GM19463 (cell line): ENCODE results near the gene PMP22.
"Not testable (repeated sequence)": the region's sequence is repeated elsewhere in the genome, so short reads cannot be mapped to it uniquely, and the experiment has no call there.

Experiments
- ATAC-seq: cut with Tn5 transposase; IDR thresholded peaks from one replicate; pipeline ENCODE4 v1.9.1; 2021; ENCODE audit warnings: mild to moderate bottlenecking, moderate library complexity; ENCODE audit not compliant: unreplicated experiment

The PMP22 gene

GRCh38 chr17:15257258-15257788 is 7.8 kb downstream of the PMP22 start:
- peak; percentile 73 for ATAC-seq

- ATAC-seq, result no peak
Observed at GRCh38 chr17:15256689-15257088, 8.4 kb downstream of the PMP22 start.

GRCh38 chr17:15255713-15256454 is 9.2 kb downstream of the PMP22 start:
- ATAC-seq, result no peak

DNA sequence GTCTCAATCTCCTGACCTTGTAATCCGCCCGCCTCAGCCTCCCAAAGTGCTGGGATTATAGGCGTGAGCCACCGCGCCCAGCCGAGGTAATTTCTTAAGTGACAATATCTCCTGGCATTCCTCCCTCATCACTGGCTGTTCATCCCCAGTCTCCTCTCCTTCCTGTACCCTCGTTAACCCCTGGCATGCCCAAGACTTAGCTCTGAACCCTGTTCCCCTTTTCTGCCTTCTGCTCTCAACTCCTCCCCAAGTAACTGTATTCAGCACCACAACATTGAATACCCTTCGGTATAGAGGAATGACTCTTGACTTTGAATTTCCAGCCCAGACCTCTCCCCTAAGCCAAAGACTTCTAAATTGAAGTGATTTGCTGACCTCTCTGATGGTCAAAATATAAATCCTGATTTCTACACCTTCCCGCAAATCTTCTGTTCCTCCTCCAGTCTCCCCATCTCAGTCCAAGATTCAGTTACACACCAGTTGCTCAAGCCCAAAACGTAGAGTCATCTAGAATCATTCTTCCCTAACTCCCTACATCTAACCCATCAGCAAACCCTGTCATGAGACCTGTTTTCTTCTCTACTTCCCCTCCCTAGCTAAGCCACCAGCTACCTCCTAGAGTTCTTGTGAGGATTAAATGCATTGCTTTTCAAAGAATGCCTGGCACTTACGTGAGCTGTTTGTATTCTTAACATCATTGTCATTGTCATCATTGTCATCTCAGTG is 14.8 kb downstream of the PMP22 start:
- no peak for ATAC-seq

DNA sequence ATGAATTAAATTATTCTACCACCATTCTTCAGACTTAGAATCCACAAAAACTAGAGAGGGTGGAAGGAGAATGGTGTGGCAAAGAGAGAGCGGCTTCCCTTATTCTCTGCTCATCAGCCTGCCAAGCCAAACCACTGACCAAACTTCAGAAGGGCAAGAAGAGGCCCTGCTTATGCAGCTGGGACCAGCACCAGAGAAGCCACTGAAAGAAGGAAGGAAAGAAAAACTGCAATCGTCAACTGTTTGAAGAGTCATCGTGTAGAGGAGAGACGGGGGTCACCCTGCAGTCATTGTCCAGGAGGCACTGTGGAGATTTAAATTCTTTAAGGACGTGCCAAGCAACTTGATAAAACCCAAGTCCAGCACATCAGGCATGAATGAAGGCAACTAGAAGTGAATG is 15.6 kb downstream of the PMP22 start:
- ATAC-seq, result no peak

- no peak for ATAC-seq
Observed at GRCh38 chr17:15247891-15248529, 17.1 kb downstream of the PMP22 start.

GRCh38 chr17:15245054-15245453 is 20.1 kb downstream of the PMP22 start:
- no peak for ATAC-seq

- ATAC-seq, result no peak
Observed at GRCh38 chr17:15240644-15241043, 24.5 kb downstream of the PMP22 start.

- no peak for ATAC-seq
Observed at GRCh38 chr17:15239491-15239890, 25.6 kb downstream of the PMP22 start.

DNA sequence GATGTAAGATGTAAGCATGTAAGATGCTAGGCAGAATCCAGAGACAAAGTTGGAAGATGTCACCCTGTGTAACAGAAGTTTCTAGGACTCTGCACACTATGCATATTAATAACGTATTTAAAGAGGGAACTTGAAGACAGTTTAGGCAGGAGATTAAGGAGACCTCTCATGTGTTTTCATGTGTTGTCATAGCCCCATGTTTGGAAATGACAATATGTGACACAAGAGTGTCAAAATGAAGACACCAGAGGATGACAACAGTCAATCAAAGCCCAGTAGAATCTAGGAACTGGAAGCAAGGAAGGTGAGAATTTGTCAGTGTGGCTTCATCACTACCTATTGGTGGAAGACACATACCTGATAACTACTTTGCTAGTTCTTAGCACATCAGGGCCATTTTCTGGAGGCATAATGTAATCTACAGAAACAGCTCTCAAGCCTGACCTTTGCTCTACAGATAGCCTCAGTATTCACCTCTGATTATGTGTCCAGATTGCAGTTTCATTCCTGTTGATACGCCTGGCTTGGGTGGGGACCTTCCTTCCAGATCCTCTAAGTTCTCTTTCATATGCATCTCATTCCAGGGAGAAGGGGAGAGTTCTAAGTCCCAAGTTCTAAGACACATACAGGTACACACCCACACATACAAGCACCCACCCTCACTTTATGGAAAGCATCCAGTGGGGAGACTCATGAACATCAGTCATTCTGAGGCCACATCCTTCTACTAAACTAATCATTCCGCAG is 26.3 kb downstream of the PMP22 start:
- no peak for ATAC-seq

DNA sequence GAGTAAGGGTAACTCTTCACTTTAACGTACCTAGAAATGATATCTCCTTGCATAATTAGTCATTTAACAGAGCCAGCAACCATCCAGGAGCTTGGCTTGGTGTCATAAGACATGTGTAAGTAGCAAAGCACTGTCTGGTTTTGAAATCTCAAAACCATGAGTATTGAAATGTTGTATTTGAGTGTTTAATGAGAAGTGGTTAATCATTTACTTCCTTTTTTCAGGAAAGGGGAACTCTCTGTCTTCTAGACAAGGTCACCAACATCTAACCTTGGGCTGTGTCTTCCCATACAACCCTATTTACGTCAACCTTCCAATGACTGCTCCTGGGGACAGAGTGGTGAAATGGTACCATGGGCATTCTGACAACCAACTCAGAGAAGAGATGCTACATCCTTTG is 27.1 kb downstream of the PMP22 start:
- no peak for ATAC-seq

- ATAC-seq, result no peak
Observed at GRCh38 chr17:15237106-15237425, 28.1 kb downstream of the PMP22 start.

GRCh38 chr17:15236281-15237105 is 28.6 kb downstream of the PMP22 start:
- no peak for ATAC-seq

DNA sequence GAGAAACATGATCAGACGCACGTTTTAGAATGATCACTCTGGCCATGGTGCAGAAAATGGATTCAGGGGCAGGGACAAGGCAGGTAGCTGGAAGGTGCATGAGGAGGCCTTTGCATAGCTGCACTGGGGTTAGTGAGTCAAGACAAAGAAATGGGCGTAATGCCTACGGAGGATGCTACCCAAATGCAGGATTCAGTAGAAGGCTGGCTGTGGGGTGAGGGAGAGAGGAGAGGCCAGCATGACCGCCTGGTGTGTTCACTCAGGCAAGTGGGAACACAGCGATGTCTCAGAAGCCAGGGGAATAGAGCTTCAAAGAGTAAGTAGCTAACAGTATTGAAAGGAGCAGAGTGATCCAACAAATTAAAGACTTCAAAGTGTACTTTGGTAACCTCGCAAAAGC is 31.2 kb downstream of the PMP22 start:
- ATAC-seq, result no peak

DNA sequence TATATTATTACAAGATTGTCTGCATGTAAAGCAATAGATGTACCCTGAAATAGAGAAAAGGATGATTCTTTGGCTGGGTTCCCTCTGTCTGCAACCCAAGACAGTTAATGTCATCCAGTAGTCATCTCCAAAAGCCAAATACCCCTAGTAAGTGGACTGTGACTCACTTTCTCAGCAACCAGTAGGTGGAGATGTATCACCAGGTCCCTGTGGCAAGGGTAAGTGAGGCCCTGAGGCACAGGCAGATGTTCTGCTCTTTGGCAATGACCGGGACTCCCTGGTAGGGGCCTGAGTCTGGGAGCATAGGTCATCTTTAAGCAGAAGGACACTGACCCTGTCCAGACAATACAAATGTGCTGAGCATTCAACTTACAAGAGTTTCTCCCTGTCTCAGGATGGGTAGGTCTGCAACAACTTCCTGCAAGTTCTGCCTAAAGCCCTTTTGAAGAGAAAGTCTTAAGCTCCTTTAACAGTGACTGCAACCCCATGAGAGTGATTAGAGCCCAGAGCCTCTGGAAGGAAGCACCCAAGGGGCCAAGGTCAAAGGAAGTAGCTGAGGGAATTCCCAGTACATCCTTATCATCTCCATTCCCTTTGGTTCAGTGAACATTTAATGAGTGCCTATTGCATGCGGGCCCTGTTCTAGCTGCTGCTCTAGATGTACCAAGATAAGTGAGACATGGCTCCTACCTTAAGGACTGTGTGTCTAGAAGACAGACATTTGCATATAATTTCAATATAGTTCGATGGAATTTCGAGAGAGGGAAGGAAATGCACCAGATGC is 31.9 kb downstream of the PMP22 start:
- no peak for ATAC-seq

DNA sequence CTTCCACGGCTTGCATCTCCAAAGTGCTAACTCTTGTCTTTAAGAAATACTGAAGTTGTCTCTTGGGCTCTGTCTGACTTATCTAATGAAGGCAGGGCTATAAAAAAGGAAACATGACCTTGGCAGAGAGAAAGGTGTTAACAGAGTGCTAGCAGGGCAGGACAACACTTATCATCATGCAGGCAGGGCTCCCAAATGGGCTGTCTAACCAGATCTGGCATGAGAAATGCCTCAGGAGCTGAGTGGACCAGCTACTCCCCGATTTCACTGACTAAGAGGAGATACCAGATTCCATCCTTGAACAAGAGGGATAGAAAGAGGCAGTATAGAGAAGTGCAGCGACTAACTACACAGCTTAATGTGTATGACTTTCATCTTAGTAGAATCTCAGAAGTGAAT is 32.6 kb downstream of the PMP22 start:
- ATAC-seq, result no peak

GRCh38 chr17:15231851-15232516 is 33.1 kb downstream of the PMP22 start:
- ATAC-seq, result no peak

DNA sequence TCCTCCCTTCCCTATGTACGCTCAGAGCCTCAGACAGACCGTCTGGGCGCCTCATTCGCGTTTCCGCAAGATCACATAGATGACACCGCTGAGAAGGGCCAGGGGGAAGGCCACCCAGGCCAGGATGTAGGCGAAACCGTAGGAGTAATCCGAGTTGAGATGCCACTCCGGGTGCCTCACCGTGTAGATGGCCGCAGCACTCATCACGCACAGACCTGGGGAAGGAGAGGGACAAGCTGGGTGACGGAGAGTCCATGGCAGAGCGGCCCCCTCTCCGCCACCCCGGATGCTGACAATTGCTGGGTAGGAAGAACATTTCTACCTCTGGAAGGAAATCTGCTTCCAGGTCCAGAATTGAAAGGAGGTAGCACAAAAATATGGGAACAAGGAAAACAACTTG is 34.3 kb downstream of the PMP22 start:
- ATAC-seq, result no peak

DNA sequence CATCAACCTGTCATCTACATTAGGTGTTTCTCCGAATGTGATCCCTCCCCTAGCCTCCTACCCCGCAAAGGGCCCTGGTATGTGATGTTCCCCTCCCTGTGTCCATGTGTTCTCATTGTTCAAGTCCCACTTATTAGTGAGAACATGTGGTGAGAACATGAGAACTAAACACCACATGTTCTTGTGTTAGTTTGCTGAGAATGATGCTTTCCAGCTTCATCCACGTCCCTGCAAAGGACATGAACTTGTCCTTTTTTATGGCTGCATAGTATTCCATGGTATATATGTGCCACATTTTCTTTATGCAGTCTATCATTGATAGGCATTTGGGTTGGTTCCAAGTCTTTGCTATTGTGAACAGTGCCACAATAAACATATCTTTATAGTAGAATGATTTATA is 43.3 kb downstream of the PMP22 start:
- not testable (repeated sequence) for ATAC-seq
